HUES48 (cell line): ENCODE data around the gene MBOAT1.
A peak's percentile ranks its signal among the peaks of the same experiment; 100 is the strongest.

Source experiments
- H3K27ac ChIP-seq: one replicate; pipeline ENCODE4 v1.7.0; 2013; ENCODE audit warnings: low read depth, low read length, inconsistent platforms
- H3K27me3 ChIP-seq: 2 replicates; pipeline ENCODE4 v1.6.1; 2013; ENCODE audit warnings: mild to moderate bottlenecking, low read length; ENCODE audit not compliant: control insufficient read depth, insufficient read depth
- H3K36me3 ChIP-seq: 2 replicates; pipeline ENCODE4 v1.6.1; 2013; ENCODE audit warnings: low read length; ENCODE audit not compliant: control insufficient read depth, insufficient read depth
- H3K4me1 ChIP-seq: 2 replicates; pipeline ENCODE4 v1.6.1; 2013; ENCODE audit warnings: mild to moderate bottlenecking, low read length; ENCODE audit not compliant: control insufficient read depth, insufficient read depth
- H3K4me3 ChIP-seq: 2 replicates; pipeline ENCODE4 v1.5.1; 2013; ENCODE audit warnings: mild to moderate bottlenecking, low read depth, low read length
- H3K9ac ChIP-seq: 2 replicates; pipeline ENCODE4 v1.6.1; 2013; ENCODE audit warnings: mild to moderate bottlenecking, low read depth, low read length, moderate library complexity
- H3K9me3 ChIP-seq: 2 replicates; pipeline ENCODE4 v1.6.1; 2013; ENCODE audit warnings: low read length; ENCODE audit not compliant: control insufficient read depth, insufficient read depth

MBOAT1 gene, protein sequence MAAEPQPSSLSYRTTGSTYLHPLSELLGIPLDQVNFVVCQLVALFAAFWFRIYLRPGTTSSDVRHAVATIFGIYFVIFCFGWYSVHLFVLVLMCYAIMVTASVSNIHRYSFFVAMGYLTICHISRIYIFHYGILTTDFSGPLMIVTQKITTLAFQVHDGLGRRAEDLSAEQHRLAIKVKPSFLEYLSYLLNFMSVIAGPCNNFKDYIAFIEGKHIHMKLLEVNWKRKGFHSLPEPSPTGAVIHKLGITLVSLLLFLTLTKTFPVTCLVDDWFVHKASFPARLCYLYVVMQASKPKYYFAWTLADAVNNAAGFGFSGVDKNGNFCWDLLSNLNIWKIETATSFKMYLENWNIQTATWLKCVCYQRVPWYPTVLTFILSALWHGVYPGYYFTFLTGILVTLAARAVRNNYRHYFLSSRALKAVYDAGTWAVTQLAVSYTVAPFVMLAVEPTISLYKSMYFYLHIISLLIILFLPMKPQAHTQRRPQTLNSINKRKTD

GRCh38 chr6:20212392-20213111, at the start of gene MBOAT1:
TSS of gene MBOAT1 (minus strand) at chr6:20212469. CDS start at chr6:20212234, 235 bp downstream.
- H3K36me3 ChIP-seq: no peaks in the 10 kb centered on the region
- H3K4me3 ChIP-seq: peak within 1 kb of the TSS; percentile 84
- H3K9me3 ChIP-seq: no peaks in the 10 kb centered on the region
- H3K9ac ChIP-seq: peak within 1 kb of the TSS; percentile 64
- H3K4me1 ChIP-seq: peaks cover 25% of the 10 kb centered on the region
- H3K27ac ChIP-seq: peak within 1 kb of the TSS; percentile 72
- peaks cover 7% of the 10 kb centered on the region for H3K27me3 ChIP-seq

GRCh38 chr6:20261685-20262084, 49.4 kb upstream of the MBOAT1 start:
- H3K9me3 ChIP-seq: no peaks in the 10 kb centered on the region
- H3K27me3 ChIP-seq: no peaks in the 10 kb centered on the region
- H3K36me3 ChIP-seq: no peaks in the 10 kb centered on the region
- H3K27ac ChIP-seq: no peak overlapping the region
- H3K9ac ChIP-seq: no peak overlapping the region
- no peak overlapping the region for H3K4me3 ChIP-seq
- H3K4me1 ChIP-seq: no peaks in the 10 kb centered on the region

DNA sequence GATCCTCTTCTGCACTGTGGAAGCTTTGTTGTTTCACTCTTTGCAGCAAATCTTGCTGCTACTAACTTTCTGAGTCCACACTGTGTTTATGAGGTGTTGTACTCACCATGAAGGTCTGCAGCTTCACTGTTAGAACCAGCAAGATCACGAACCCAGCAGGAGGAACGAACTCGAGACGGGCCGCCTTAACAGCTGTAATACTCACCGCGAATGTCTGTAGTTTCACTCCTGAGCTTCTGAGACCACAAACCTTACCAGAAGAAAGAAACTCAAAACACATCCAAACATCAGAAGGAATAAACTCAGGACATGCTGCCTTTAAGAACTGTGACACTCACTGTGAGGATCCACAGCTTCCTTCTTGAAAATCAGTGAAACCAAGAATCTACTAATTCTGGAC, 48.1 kb upstream of the MBOAT1 start:
- Histone ChIP-seq H3K9ac (no peak overlapping the region), H3K27me3 (no peaks in the 10 kb centered on the region), H3K4me1 (no peaks in the 10 kb centered on the region), H3K4me3 (no peak overlapping the region), H3K27ac (no peak overlapping the region), H3K9me3 (no peaks in the 10 kb centered on the region), H3K36me3 (no peaks in the 10 kb centered on the region)

DNA sequence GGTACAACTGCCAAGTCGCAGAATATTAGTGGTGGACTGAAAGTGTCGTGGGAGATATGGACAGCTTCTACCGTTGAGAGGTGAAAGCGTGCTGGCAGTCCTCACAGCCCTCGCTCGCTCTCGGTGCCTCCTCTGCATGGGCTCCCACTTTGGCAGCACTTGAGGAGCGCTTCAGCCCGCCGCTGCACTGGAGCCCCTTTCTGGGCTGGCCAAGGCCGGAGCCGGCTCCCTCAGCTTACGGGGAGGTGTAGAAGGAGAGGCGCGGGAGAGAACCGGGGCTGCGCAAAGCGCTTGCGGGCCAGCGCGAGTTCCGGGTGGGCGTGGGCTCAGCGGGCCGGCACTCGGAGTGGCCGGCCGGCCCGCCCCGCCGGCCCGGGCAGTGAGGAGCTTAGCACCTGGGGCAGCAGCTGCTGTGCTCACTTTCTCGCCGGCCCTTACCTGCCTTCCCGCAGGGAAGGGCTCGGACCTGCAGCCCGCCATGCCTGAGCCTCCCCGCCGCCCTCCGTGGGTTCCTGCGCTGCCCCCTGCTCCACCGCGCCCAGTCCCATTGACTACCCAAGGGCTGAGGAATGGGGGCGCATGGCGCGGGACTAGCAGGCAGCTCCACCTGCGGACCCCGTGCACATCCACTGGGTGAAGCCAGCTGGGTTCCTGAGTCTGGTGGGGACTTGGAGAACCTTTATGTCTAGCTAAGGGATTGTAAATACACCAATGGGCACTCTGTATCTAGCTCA, 47.2 kb upstream of the MBOAT1 start:
- no peak overlapping the region for H3K9ac ChIP-seq
- H3K9me3 ChIP-seq: no peaks in the 10 kb centered on the region
- no peak overlapping the region for H3K4me3 ChIP-seq
- no peak overlapping the region for H3K27ac ChIP-seq
- H3K36me3 ChIP-seq: no peaks in the 10 kb centered on the region
- H3K27me3 ChIP-seq: no peaks in the 10 kb centered on the region
- H3K4me1 ChIP-seq: no peaks in the 10 kb centered on the region

- Histone ChIP-seq H3K4me3 (no peak overlapping the region), H3K4me1 (no peaks in the 10 kb centered on the region), H3K9me3 (no peaks in the 10 kb centered on the region), H3K27ac (no peak overlapping the region), H3K36me3 (no peaks in the 10 kb centered on the region), H3K27me3 (no peaks in the 10 kb centered on the region), H3K9ac (no peak overlapping the region)
Observed at GRCh38 chr6:20255428-20255827, 43.2 kb upstream of the MBOAT1 start.

GRCh38 chr6:20254295-20254694, 42.0 kb upstream of the MBOAT1 start:
- Histone ChIP-seq H3K9me3 (no peaks in the 10 kb centered on the region), H3K27me3 (no peaks in the 10 kb centered on the region), H3K4me1 (no peaks in the 10 kb centered on the region), H3K4me3 (no peak overlapping the region), H3K9ac (no peak overlapping the region), H3K27ac (no peak overlapping the region), H3K36me3 (no peaks in the 10 kb centered on the region)

- Histone ChIP-seq H3K27me3 (no peaks in the 10 kb centered on the region), H3K36me3 (no peaks in the 10 kb centered on the region), H3K4me1 (no peaks in the 10 kb centered on the region)
Observed at GRCh38 chr6:20253021-20253420, 40.8 kb upstream of the MBOAT1 start.

DNA sequence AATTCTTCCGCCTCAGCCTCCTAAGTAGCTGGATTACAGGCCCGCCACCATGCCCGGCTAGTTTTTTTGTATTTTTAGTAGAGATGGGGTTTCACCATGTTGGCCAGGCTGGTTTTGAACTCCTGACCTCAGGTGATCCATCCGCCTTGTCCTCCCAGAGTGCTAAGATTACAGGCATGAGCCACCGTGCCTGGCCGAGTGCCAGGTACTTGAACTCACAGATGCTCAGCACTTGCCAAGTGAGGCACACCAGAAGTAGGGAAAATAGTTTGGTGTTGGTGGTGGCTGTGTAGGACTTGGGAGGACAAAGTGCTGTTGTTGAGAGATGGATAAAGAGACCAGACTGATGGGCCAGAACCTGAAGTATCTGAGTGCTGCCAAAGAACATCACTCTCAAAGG, 40.0 kb upstream of the MBOAT1 start:
- Histone ChIP-seq H3K9me3 (no peaks in the 10 kb centered on the region), H3K4me3 (no peak overlapping the region), H3K27me3 (no peaks in the 10 kb centered on the region), H3K4me1 (no peaks in the 10 kb centered on the region), H3K9ac (no peak overlapping the region), H3K36me3 (no peaks in the 10 kb centered on the region), H3K27ac (no peak overlapping the region)

More at GRCh38 chr6:20253021-20253420, 40.8 kb upstream of the MBOAT1 start:
- no peaks in the 10 kb centered on the region for H3K9me3 ChIP-seq
- no peak overlapping the region for H3K9ac ChIP-seq
- H3K4me3 ChIP-seq: no peak overlapping the region
- H3K27ac ChIP-seq: no peak overlapping the region

DNA sequence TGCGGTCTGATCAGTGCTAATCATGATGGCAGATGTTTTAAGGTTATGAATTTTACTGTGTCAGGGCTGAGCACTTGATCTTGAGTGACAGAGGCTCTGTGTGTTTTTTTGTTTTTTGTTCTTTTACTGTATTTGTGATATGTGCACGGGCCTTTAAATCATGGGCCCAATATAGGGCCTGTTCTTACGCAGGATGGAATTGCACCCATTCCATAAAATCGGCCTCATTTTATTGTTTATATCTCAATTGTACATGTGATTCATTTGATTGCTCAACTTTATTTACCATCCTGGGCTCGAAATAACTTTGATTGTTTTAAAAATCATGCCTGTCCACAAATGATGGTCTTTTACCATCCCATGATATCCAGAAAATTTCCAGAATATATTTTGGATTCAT, 39.3 kb upstream of the MBOAT1 start:
- no peak overlapping the region for H3K9ac ChIP-seq
- no peak overlapping the region for H3K27ac ChIP-seq
- H3K27me3 ChIP-seq: no peaks in the 10 kb centered on the region
- H3K9me3 ChIP-seq: no peaks in the 10 kb centered on the region
- no peaks in the 10 kb centered on the region for H3K36me3 ChIP-seq
- H3K4me3 ChIP-seq: no peak overlapping the region
- no peaks in the 10 kb centered on the region for H3K4me1 ChIP-seq

- no peaks in the 10 kb centered on the region for H3K27me3 ChIP-seq
- peaks cover 7% of the 10 kb centered on the region; the same call in 1 of the 2 replicates for H3K4me1 ChIP-seq
- H3K9ac ChIP-seq: no peak overlapping the region
- H3K36me3 ChIP-seq: no peaks in the 10 kb centered on the region
- H3K27ac ChIP-seq: no peak overlapping the region
- H3K9me3 ChIP-seq: no peaks in the 10 kb centered on the region
- no peak overlapping the region for H3K4me3 ChIP-seq
Observed at GRCh38 chr6:20246125-20246524, 33.9 kb upstream of the MBOAT1 start.
